ENCODE results near the gene GYPB. TPM values are rescaled to one million over a fixed set of nuclear protein-coding genes. Genes with fewer than 3 reads are reported as not detected.
"Not testable (repeated sequence)": the region's sequence is repeated elsewhere in the genome, so short reads cannot be mapped to it uniquely, and the experiment has no call there.

GYPB gene
- total RNA-seq, 1 experiment from 2014 or later, result not detected

DNA sequence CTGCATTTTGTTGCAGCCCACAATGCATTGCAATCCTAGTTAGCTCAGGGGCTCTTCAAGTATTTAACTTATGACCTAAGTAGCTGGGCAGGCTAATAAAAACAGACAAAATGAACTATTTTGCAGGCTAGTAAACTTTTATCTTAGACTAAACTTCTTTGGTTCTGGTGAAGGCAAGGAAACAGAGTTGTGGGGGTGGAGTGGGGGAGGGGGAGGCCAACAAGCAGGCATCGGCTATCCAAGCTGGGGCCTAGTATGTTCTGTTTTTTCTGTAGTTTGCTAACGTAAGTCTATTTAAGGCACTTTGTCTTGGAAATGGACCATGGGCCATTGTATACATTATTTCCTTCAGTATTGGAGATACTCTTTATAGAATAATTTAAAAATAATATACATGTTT lies 31.5 kb upstream of the GYPB start:
- H3K27ac ChIP-seq (ENCODE audit: low read length); H3K36me3 ChIP-seq (ENCODE audit: control insufficient read depth, insufficient read depth, low read length); BruUV-seq (replicated peaks); H3K4me1 ChIP-seq (ENCODE audit: control insufficient read depth, insufficient read depth, low read length); DNase-seq (ENCODE audit: low read depth, low spot score); H3K4me3 ChIP-seq (ENCODE audit: low read depth in 2 of 2, low read length in 2 of 2); POLR2A ChIA-PET; in situ Hi-C loops (cut with HindIII; ENCODE audit: low pct_unique_long_range_greater_than_20kb, low sequenced_read_pairs); H3K27me3 ChIP-seq (ENCODE audit: control insufficient read depth, insufficient read depth, low read length); intact Hi-C loops (cut with micrococcal nuclease; ENCODE audit: unreplicated experiment); H3K9me3 ChIP-seq (ENCODE audit: control insufficient read depth, insufficient read depth, low read depth, low read length); CTCF ChIA-PET; ATAC-seq: not testable (repeated sequence)

DNA sequence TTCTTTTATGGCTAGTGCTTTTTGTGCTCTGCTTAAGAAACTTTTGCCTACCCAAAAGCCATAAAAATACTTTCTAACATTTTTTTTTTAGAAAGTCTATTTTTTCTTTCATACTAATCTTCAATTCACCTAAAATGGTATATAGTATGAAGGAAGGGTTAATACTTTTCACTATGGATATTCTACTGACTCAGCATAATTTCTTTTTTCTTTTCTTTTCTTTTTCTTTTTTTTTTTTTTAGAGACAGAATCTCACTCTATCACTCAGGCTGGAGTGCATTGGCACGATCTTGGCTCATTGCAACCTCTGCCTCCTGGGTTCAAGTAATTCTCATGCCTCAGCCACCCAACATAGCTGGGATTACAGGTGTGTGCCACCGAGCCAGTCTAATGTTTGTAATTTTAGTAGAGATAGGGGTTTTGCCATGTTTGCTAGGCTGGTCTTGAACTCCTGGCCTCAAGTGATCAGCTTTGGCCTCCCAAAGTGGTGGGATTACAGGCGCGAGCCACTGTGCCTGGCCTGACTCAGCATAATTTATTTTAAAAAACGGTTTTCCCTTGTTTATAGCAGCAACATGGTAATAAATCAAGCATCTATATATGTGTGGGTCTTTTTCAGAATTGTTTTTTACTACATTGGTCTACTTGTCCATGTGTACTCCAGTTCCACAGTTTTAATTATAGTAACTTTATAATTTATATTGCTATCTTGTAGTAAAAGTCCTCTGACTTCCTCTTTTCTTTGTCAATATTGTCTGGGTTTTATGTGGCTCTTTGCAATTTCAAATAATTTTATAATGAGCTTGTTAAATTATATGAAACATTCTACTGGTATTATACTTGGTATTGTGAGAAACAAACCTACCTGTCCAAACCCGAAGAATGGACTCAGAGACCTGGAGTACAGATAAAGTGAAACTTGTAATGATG lies 30.6 kb upstream of the GYPB start:
- H3K9me3 ChIP-seq (ENCODE audit: control insufficient read depth, insufficient read depth, low read depth, low read length); in situ Hi-C loops (cut with HindIII; ENCODE audit: low pct_unique_long_range_greater_than_20kb, low sequenced_read_pairs); intact Hi-C loops (cut with micrococcal nuclease; ENCODE audit: unreplicated experiment); H3K4me1 ChIP-seq (ENCODE audit: control insufficient read depth, insufficient read depth, low read length); POLR2A ChIA-PET; H3K27me3 ChIP-seq (ENCODE audit: control insufficient read depth, insufficient read depth, low read length); BruUV-seq (replicated peaks); DNase-seq (ENCODE audit: low read depth, low spot score); ATAC-seq; H3K36me3 ChIP-seq (ENCODE audit: control insufficient read depth, insufficient read depth, low read length); CTCF ChIA-PET; H3K27ac ChIP-seq (ENCODE audit: low read length); H3K4me3 ChIP-seq (ENCODE audit: low read depth in 2 of 2, low read length in 2 of 2): not testable (repeated sequence)

DNA sequence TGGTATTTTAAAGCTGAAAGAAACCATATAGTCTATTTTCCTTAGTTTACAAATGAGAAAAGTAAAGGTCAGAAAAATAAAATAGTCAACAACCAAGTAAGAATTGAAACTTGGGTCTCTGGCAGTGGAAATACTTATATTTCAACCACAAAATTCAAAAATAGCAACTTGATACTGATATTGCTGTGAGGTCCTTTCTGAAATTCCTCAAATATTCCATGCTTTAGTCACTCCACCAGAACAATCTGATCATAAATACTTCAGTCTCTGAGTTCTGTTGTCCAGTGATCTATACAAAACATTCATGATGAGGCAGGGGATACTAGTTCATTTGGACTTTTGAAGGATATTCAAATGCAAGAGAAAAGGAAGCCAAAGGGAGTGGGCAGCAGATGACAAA lies 25.8 kb upstream of the GYPB start:
- intact Hi-C loops (cut with micrococcal nuclease; ENCODE audit: unreplicated experiment); H3K4me1 ChIP-seq (ENCODE audit: control insufficient read depth, insufficient read depth, low read length); DNase-seq (ENCODE audit: low read depth, low spot score); H3K36me3 ChIP-seq (ENCODE audit: control insufficient read depth, insufficient read depth, low read length); H3K27me3 ChIP-seq (ENCODE audit: control insufficient read depth, insufficient read depth, low read length); ATAC-seq; POLR2A ChIA-PET; H3K27ac ChIP-seq (ENCODE audit: low read length); H3K9me3 ChIP-seq (ENCODE audit: control insufficient read depth, insufficient read depth, low read depth, low read length); CTCF ChIA-PET; H3K4me3 ChIP-seq (ENCODE audit: low read depth in 2 of 2, low read length in 2 of 2); in situ Hi-C loops (cut with HindIII; ENCODE audit: low pct_unique_long_range_greater_than_20kb, low sequenced_read_pairs); BruUV-seq (replicated peaks): not testable (repeated sequence)

DNA sequence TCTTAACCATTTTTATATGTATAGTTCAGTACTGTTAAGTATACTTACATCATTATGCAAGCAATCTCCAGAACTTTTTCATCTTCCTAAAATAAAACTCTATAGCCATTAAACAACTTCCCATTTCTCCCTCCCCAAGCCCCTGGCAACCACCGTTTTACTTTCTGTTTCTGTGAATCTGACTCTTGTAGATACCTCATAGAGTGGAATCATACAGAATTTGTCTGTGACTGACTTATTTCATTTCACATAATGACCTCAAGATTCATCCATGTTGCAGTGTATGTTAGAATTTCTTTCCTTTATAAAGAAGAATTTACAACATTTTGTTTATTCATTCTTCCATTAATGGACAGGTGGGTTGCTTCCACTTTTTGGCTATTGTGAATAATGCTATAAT lies 13.4 kb upstream of the GYPB start:
- DNase-seq (ENCODE audit: low read depth, low spot score); ATAC-seq; H3K4me3 ChIP-seq (ENCODE audit: low read depth in 2 of 2, low read length in 2 of 2); H3K9me3 ChIP-seq (ENCODE audit: control insufficient read depth, insufficient read depth, low read depth, low read length); H3K36me3 ChIP-seq (ENCODE audit: control insufficient read depth, insufficient read depth, low read length); H3K27me3 ChIP-seq (ENCODE audit: control insufficient read depth, insufficient read depth, low read length); BruUV-seq (replicated peaks); H3K27ac ChIP-seq (ENCODE audit: low read length); H3K4me1 ChIP-seq (ENCODE audit: control insufficient read depth, insufficient read depth, low read length); intact Hi-C loops (cut with micrococcal nuclease; ENCODE audit: unreplicated experiment); CTCF ChIA-PET; in situ Hi-C loops (cut with HindIII; ENCODE audit: low pct_unique_long_range_greater_than_20kb, low sequenced_read_pairs); POLR2A ChIA-PET: not testable (repeated sequence)

DNA sequence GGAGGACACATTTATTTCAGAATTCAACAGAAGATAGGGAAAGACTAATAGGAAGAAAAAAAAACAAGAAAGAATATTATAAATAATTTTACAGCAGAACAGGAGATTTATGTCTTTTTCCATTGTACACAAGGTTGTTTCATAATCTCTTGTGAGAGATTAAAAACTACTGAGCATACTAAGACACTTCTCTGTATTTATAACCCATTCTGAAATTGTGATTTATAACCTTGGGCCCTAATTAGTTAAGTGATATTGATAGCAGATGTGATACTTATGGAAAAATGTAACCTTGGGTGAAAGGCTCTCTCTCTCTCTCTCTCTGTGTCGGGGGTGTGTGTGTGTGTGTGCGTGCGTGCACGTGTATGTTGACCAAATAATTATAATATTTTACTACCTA lies 12.7 kb upstream of the GYPB start:
- H3K4me3 ChIP-seq (ENCODE audit: low read depth in 2 of 2, low read length in 2 of 2); DNase-seq (ENCODE audit: low read depth, low spot score); H3K9me3 ChIP-seq (ENCODE audit: control insufficient read depth, insufficient read depth, low read depth, low read length); CTCF ChIA-PET; H3K36me3 ChIP-seq (ENCODE audit: control insufficient read depth, insufficient read depth, low read length); H3K4me1 ChIP-seq (ENCODE audit: control insufficient read depth, insufficient read depth, low read length); H3K27ac ChIP-seq (ENCODE audit: low read length); H3K27me3 ChIP-seq (ENCODE audit: control insufficient read depth, insufficient read depth, low read length); ATAC-seq; intact Hi-C loops (cut with micrococcal nuclease; ENCODE audit: unreplicated experiment); BruUV-seq (replicated peaks); in situ Hi-C loops (cut with HindIII; ENCODE audit: low pct_unique_long_range_greater_than_20kb, low sequenced_read_pairs); POLR2A ChIA-PET: not testable (repeated sequence)

DNA sequence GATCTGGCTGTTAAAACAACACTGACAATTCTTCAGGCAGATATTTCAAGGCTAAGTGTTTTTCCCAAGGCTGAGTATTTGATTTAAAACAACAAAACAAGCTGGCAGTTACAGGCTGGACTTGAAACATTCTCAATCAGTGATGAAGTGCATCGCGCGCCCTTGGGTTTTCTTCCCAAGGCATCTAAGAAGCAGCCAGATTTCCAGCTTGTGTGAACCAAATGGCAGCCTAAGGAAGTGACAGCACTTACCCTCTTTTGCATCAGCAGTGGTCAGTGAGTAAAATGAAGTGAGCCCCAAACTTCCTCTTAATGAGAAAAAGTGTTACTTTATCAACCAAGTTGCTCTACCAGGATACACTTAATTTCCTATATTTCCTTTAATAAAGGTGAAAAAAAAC lies 12.2 kb upstream of the GYPB start:
- H3K9me3 ChIP-seq (ENCODE audit: control insufficient read depth, insufficient read depth, low read depth, low read length); intact Hi-C loops (cut with micrococcal nuclease; ENCODE audit: unreplicated experiment); H3K27ac ChIP-seq (ENCODE audit: low read length); CTCF ChIA-PET; H3K27me3 ChIP-seq (ENCODE audit: control insufficient read depth, insufficient read depth, low read length); BruUV-seq (replicated peaks); H3K4me3 ChIP-seq (ENCODE audit: low read depth in 2 of 2, low read length in 2 of 2); POLR2A ChIA-PET; H3K4me1 ChIP-seq (ENCODE audit: control insufficient read depth, insufficient read depth, low read length); DNase-seq (ENCODE audit: low read depth, low spot score); in situ Hi-C loops (cut with HindIII; ENCODE audit: low pct_unique_long_range_greater_than_20kb, low sequenced_read_pairs); H3K36me3 ChIP-seq (ENCODE audit: control insufficient read depth, insufficient read depth, low read length); ATAC-seq: not testable (repeated sequence)

DNA sequence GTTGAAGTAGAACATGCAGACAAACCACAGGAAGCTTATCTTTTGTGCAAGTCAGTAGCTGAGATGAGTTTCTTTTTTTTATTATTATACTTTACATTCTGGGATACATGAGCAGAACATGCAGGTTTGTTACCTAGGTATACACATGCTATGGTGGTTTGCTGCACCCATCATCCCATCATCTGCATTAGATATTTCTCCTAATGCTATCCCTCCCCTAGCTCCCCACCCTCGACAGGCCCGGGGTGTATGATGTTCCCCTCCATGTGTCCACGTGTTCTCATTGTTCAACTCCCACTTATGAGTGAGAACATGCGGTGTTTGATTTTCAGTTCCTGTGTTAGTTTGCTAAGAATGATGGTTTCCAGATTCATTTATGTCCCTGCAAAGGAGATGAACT lies 11.5 kb upstream of the GYPB start:
- H3K27me3 ChIP-seq (ENCODE audit: control insufficient read depth, insufficient read depth, low read length); H3K4me1 ChIP-seq (ENCODE audit: control insufficient read depth, insufficient read depth, low read length); BruUV-seq (replicated peaks); DNase-seq (ENCODE audit: low read depth, low spot score); intact Hi-C loops (cut with micrococcal nuclease; ENCODE audit: unreplicated experiment); H3K27ac ChIP-seq (ENCODE audit: low read length); in situ Hi-C loops (cut with HindIII; ENCODE audit: low pct_unique_long_range_greater_than_20kb, low sequenced_read_pairs); H3K4me3 ChIP-seq (ENCODE audit: low read depth in 2 of 2, low read length in 2 of 2); H3K36me3 ChIP-seq (ENCODE audit: control insufficient read depth, insufficient read depth, low read length); POLR2A ChIA-PET; CTCF ChIA-PET; H3K9me3 ChIP-seq (ENCODE audit: control insufficient read depth, insufficient read depth, low read depth, low read length); ATAC-seq: not testable (repeated sequence)
